ENCODE data around the gene STON1. TPM values are rescaled to one million over a fixed set of nuclear protein-coding genes. Genes with fewer than 3 reads are reported as not detected.
"Not testable (repeated sequence)": the region's sequence is repeated elsewhere in the genome, so short reads cannot be mapped to it uniquely, and the experiment has no call there.

Gene STON1
- total RNA-seq, 1 donor from 2014 or later: 15.7 TPM

- peaks cover 59% of the 10 kb centered on the region for H3K36me3 Mint-ChIP-seq
- no peaks in the 10 kb centered on the region for H3K9me3 Mint-ChIP-seq
- no peaks in the 10 kb centered on the region for H3K27me3 Mint-ChIP-seq
- no peak for DNase-seq (ENCODE audit: extremely low spot score, unreplicated experiment)
- H3K4me1 Mint-ChIP-seq (ENCODE audit: unreplicated experiment): peaks cover 19% of the 10 kb centered on the region
- no peak overlapping the region for H3K4me3 Mint-ChIP-seq
- H3K27ac Mint-ChIP-seq: no peak overlapping the region
- TF ChIP-seq, protein P1, sequence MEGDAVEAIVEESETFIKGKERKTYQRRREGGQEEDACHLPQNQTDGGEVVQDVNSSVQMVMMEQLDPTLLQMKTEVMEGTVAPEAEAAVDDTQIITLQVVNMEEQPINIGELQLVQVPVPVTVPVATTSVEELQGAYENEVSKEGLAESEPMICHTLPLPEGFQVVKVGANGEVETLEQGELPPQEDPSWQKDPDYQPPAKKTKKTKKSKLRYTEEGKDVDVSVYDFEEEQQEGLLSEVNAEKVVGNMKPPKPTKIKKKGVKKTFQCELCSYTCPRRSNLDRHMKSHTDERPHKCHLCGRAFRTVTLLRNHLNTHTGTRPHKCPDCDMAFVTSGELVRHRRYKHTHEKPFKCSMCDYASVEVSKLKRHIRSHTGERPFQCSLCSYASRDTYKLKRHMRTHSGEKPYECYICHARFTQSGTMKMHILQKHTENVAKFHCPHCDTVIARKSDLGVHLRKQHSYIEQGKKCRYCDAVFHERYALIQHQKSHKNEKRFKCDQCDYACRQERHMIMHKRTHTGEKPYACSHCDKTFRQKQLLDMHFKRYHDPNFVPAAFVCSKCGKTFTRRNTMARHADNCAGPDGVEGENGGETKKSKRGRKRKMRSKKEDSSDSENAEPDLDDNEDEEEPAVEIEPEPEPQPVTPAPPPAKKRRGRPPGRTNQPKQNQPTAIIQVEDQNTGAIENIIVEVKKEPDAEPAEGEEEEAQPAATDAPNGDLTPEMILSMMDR (conservative IDR thresholded peaks at IDR 0.05): no peak
Measured at GRCh38 chr2:48515513-48515985, 14.4 kb upstream of the STON1 start.

- DNase-seq (ENCODE audit: extremely low spot score, unreplicated experiment): no peak
- TF ChIP-seq, protein P1 (conservative IDR thresholded peaks at IDR 0.05): no peak
- H3K27me3 Mint-ChIP-seq: no peaks in the 10 kb centered on the region
- H3K36me3 Mint-ChIP-seq: peaks cover 48% of the 10 kb centered on the region
- H3K9me3 Mint-ChIP-seq: no peaks in the 10 kb centered on the region
- H3K4me3 Mint-ChIP-seq: no peak overlapping the region
- H3K4me1 Mint-ChIP-seq (ENCODE audit: unreplicated experiment): peaks cover 2% of the 10 kb centered on the region
- H3K27ac Mint-ChIP-seq: no peak overlapping the region
Measured at GRCh38 chr2:48519593-48519992, 10.4 kb upstream of the STON1 start.

DNA sequence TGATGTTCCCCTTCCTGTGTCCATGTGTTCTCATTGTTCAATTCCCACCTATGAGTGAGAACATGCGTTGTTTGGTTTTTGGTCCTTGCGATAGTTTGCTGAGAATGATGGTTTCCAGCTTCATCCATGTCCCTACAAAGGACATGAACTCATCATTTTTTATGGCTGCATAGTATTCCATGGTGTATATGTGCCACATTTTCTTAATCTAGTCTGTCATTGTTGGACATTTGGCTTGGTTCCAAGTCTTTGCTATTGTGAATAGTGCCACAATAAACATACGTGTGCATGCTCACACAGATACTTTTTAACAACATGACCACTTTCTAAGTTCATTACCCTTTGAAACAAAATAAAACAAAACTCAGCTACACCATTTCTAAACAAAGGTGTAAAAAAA, 5.2 kb upstream of the STON1 start:
- peaks cover 16% of the 10 kb centered on the region for H3K4me1 Mint-ChIP-seq (ENCODE audit: unreplicated experiment)
- H3K27me3 Mint-ChIP-seq; DNase-seq (ENCODE audit: extremely low spot score, unreplicated experiment); H3K9me3 Mint-ChIP-seq; H3K27ac Mint-ChIP-seq; H3K4me3 Mint-ChIP-seq: not testable (repeated sequence)
- H3K36me3 Mint-ChIP-seq: peaks cover 10% of the 10 kb centered on the region

DNA sequence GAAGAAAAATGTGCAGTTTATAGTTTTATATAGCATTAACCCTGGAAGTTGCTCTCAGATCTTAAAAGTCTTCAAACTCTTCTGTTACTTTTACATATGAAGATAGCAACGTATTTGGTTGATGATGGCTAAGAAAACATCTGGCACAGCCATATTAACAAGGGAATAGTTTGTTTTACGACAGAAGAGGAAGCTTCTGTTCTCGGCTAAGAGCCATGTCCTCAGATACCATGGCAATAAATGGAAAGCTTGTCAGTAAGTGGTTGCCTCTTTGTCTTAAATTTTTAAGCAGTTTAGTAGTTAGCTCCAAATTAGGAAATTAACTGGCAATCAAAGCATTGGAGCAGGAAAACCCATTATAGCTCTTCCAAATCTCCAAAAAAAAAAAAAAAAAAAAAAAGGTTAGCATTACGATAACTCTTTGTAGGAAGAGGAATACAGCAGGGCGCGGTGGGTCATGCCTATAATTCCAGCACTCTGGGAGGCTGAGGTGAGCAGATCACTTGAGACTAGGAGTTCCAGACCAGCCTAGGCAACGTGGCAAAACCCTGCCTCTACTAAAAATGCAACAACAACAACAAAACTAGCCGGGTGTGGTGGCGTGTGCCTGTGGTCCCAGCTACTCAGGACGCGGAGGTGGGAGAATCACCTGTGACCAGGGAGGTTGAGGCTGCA, 4.5 kb upstream of the STON1 start:
- peaks cover 9% of the 10 kb centered on the region for H3K36me3 Mint-ChIP-seq
- H3K4me3 Mint-ChIP-seq: no peak overlapping the region
- peaks cover 16% of the 10 kb centered on the region for H3K4me1 Mint-ChIP-seq (ENCODE audit: unreplicated experiment)
- H3K27me3 Mint-ChIP-seq: no peaks in the 10 kb centered on the region
- no peak for DNase-seq (ENCODE audit: extremely low spot score, unreplicated experiment)
- H3K27ac Mint-ChIP-seq: no peak overlapping the region
- TF ChIP-seq, protein P1 (conservative IDR thresholded peaks at IDR 0.05): no peak
- no peaks in the 10 kb centered on the region for H3K9me3 Mint-ChIP-seq

- Mint-ChIP-seq H3K4me3 (peak overlapping the region; percentile 34), H3K27me3 (no peaks in the 10 kb centered on the region), H3K9me3 (no peaks in the 10 kb centered on the region), H3K4me1 (ENCODE audit: unreplicated experiment) (peaks cover 30% of the 10 kb centered on the region), H3K27ac (no peak overlapping the region), H3K36me3 (no peaks in the 10 kb centered on the region)
- TF ChIP-seq, protein P1 (conservative IDR thresholded peaks at IDR 0.05): no peak
- no peak for DNase-seq (ENCODE audit: extremely low spot score, unreplicated experiment)
Measured at GRCh38 chr2:48527226-48527885, 2.6 kb upstream of the STON1 start.

GRCh38 chr2:48528431-48528830, 1.5 kb upstream of the STON1 start:
- peaks cover 30% of the 10 kb centered on the region for H3K4me1 Mint-ChIP-seq (ENCODE audit: unreplicated experiment)
- H3K4me3 Mint-ChIP-seq: peak overlapping the region; percentile 88
- H3K27ac Mint-ChIP-seq: no peak overlapping the region

More at GRCh38 chr2:48528431-48528830, 1.5 kb upstream of the STON1 start:
- H3K9me3 Mint-ChIP-seq: no peaks in the 10 kb centered on the region
- TF ChIP-seq, protein P1 (conservative IDR thresholded peaks at IDR 0.05): no peak
- DNase-seq (ENCODE audit: extremely low spot score, unreplicated experiment): no peak
- H3K27me3 Mint-ChIP-seq: no peaks in the 10 kb centered on the region
- no peaks in the 10 kb centered on the region for H3K36me3 Mint-ChIP-seq

All from type B pancreatic cell (in vitro differentiated cells).